Left lung (tissue), 10 donors: ENCODE results near the gene DDX25. TPM values are rescaled to one million over a fixed set of nuclear protein-coding genes. Genes with fewer than 3 reads are reported as not detected.

Experiments
- ATAC-seq: fragments of 200-7000 bp; cut with Tn5 transposase; one replicate; pipeline ENCODE4 v1.9.1; 2020; ENCODE audit warnings: moderate library complexity
- DNase-seq, 4 donors: peaks; one replicate each; pipeline ENCODE4 v3.0.0-alpha.2; 2013 to 2020
- H3K27ac ChIP-seq, 2 donors: fragments of 200-600 bp; sonication (generic) in 1 of 2; one replicate each; pipeline versions ENCODE4 v1.5.0 to v1.8.0; 2020 to 2021
- H3K27me3 ChIP-seq, 2 donors: fragments of 200-600 bp; sonication (generic) in 1 of 2; one replicate each; pipeline versions ENCODE4 v1.5.0 to v1.8.0; 2020 to 2021
- H3K36me3 ChIP-seq, 2 donors: fragments of 200-600 bp; sonication (generic) in 1 of 2; one replicate each; pipeline versions ENCODE4 v1.5.0 to v1.8.0; 2020 to 2021
- H3K4me1 ChIP-seq, 2 donors: fragments of 200-600 bp; one replicate each; pipeline ENCODE4 v1.8.0; 2021
- H3K4me3 ChIP-seq, 2 donors: fragments of 200-600 bp; sonication (generic) in 1 of 2; one replicate each; pipeline versions ENCODE4 v1.5.0 to v1.8.0; 2020 to 2021; ENCODE audit warnings: mild to moderate bottlenecking in 1 of 2
- H3K9me3 ChIP-seq, 2 donors: fragments of 200-600 bp; sonication (generic) in 1 of 2; one replicate each; pipeline versions ENCODE4 v1.5.0 to v1.8.0; 2020 to 2021
- intact Hi-C, 2 donors: fragments of 100-400 bp; cut with DNase I; formaldehyde crosslinking; loops; one replicate each; pipeline versions ENCODE4 v1.11.2 to v1.14.2; 2022
- polyA plus RNA-seq, 6 donors: library from polyadenylated mRNA; unstranded; fragments of 120-200 nt; gene quantifications; one replicate each; pipeline ENCODE4 v1.2.1, GENCODE V29; 2013; ENCODE audit not compliant: insufficient read length in 6 of 6
- total RNA-seq, 2 donors: library from RNA; stranded (reverse); fragmentation: NEBNext Ultra II Directional; extraction: Animal tissue kit (Norgen Biotek cat#: 25700); gene quantifications; one replicate each; pipeline ENCODE4 v1.2.1, GENCODE V29; 2021
- TF ChIP-seq, protein P1 (sequence below), 2 donors: fragments of 200-600 bp; sonication (generic) in 1 of 2; IDR thresholded peaks; one replicate each; pipeline versions ENCODE4 v1.5.0 to v1.8.0; 2021; ENCODE audit warnings: antibody characterized with exemption in 2 of 2
- donor health status: DM: no; HTN: yes; CAD: no.
- donor health status: DM: no; HTN: no; CAD: no.

DDX25 gene
- total and polyA plus RNA-seq, 8 donors, result 0.47 to 2.5 (median 2.0) TPM; not detected in 1

DNA sequence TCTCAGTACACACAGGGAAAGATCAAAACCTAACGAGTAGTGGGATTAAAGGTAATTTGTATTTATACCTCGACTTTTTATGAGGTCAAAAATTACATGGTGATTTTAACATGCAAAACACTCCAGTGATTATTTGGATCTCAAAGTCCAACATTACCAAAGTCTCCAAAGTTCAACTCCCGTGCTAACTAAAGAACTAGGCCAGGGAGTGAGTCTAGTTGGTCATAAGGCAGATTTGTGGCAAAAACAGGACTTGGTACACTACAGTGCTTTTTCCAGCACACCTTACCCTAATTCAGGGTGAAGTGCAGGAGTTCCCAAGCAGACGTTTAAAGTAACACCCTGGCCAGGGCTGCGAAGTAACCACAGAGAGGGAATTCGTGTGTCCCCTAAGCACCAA, 2.4 kb upstream of the DDX25 start:
- TF ChIP-seq, protein P1, sequence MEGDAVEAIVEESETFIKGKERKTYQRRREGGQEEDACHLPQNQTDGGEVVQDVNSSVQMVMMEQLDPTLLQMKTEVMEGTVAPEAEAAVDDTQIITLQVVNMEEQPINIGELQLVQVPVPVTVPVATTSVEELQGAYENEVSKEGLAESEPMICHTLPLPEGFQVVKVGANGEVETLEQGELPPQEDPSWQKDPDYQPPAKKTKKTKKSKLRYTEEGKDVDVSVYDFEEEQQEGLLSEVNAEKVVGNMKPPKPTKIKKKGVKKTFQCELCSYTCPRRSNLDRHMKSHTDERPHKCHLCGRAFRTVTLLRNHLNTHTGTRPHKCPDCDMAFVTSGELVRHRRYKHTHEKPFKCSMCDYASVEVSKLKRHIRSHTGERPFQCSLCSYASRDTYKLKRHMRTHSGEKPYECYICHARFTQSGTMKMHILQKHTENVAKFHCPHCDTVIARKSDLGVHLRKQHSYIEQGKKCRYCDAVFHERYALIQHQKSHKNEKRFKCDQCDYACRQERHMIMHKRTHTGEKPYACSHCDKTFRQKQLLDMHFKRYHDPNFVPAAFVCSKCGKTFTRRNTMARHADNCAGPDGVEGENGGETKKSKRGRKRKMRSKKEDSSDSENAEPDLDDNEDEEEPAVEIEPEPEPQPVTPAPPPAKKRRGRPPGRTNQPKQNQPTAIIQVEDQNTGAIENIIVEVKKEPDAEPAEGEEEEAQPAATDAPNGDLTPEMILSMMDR (IDR thresholded peaks at IDR 0.05), result no peak
- no peak overlapping the region for H3K27ac ChIP-seq
- H3K4me1 ChIP-seq, result peaks cover 15 to 27% of the 10 kb centered on the region in 2 donors
- intact Hi-C loops, result no loop called here
- H3K9me3 ChIP-seq, result no peaks in the 10 kb centered on the region
- no peak for ATAC-seq
- peaks cover 18 to 35% of the 10 kb centered on the region in 2 donors for H3K27me3 ChIP-seq
- DNase-seq, result no peak
- H3K36me3 ChIP-seq, result peaks cover 0 to 14% of the 10 kb centered on the region in 2 donors
- peak overlapping the region in 1 of 2 donors; percentile 62 for H3K4me3 ChIP-seq

DNA sequence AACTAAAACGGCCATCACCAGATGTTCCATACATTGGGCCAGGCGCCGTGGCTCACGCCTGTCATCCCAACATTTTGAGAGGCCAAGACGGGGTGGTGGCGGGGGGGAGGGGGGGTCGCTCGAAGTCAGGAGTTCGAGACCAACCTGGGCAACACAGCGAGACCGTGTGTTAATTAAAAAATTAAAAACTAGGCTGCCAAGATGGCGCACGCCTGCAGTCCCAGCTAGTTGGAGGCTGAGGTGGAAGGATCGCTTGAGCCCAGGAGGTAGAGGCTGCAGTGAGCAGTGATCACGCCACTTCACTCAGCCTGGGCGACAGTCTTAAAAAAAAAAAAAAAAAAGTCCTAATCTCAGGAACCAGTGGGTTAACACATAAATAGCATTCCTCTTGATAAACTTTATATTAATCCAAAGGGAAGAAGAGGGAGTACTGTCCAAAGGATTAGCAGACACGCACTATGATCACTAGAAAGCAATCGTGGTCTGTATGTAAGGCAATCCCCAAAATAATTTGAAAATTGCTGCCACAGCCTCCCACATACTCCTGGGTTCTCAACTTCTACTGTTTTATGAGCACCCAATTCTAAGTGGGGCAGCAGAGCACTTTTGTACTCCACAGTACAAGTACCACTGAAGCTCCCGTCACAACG, 1.9 kb upstream of the DDX25 start:
- Histone ChIP-seq H3K4me1 (peaks cover 15 to 27% of the 10 kb centered on the region in 2 donors), H3K36me3 (peaks cover 0 to 14% of the 10 kb centered on the region in 2 donors), H3K27me3 (peaks cover 18 to 37% of the 10 kb centered on the region in 2 donors), H3K4me3 (peak overlapping the region; percentile 47 to 62), H3K9me3 (no peaks in the 10 kb centered on the region), H3K27ac (peak overlapping the region; percentile 58 to 83)
- ATAC-seq (no peak), DNase-seq (no peak)
- intact Hi-C loops, result no loop called here
- TF ChIP-seq, protein P1 (IDR thresholded peaks at IDR 0.05), result no peak

DNA sequence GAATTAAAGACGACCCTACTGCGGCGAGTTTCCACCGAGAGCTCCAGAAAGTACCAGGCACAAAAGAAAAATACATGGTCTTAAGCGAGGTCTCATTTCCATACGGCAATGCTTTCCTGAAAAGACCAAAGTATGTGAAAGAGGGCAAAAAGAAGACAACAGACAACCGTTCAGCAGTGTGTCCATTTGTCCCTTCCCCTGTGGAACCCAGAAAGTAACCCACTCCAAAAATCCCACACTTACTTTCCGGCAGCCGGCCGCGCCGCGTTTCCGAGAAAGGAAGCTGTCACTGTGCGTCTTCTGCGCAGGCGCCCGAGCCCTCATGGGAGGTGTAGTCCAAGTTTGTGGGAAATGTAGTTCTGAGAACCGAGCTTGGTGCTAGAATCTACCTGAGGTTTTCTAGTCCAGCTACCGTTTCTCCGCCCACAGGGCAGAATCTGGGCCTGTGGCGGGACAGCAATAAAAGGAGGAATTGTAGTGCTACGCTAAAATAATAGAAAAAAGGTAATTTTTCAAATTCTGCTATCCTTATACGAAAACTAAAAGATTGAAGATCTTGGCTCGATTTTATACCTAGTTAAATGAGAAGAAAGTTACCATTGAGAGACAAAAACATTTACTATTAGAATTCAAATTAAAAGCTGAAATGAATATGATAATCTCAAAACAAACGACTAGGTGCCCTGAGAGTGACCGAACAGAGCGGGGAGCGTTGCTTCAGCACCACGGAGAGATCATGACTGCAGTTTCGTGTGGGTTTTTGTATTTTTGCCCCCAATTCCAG, 1.2 kb upstream of the DDX25 start, which contains the start of gene PUS3:
TSS of gene PUS3 (minus strand) at position 280 of the 784 bp plus-strand sequence. CDS start 6,922 bp downstream, outside the sequence.
- H3K4me1 ChIP-seq, result peaks cover 15 to 27% of the 10 kb centered on the region in 2 donors
- intact Hi-C loops, result no loop called here
- ATAC-seq, result peak; percentile 98
- H3K9me3 ChIP-seq, result no peaks in the 10 kb centered on the region
- peak within 1 kb of the TSS; percentile 58 to 83 for H3K27ac ChIP-seq
- peak within 1 kb of the TSS; percentile 47 to 62 for H3K4me3 ChIP-seq
- peaks cover 0 to 14% of the 10 kb centered on the region in 2 donors for H3K36me3 ChIP-seq
- TF ChIP-seq, protein P1 (IDR thresholded peaks at IDR 0.05), result no peak
- peak; percentile 84 to 97 (median 91) for DNase-seq
- peaks cover 18 to 37% of the 10 kb centered on the region in 2 donors for H3K27me3 ChIP-seq

DNA sequence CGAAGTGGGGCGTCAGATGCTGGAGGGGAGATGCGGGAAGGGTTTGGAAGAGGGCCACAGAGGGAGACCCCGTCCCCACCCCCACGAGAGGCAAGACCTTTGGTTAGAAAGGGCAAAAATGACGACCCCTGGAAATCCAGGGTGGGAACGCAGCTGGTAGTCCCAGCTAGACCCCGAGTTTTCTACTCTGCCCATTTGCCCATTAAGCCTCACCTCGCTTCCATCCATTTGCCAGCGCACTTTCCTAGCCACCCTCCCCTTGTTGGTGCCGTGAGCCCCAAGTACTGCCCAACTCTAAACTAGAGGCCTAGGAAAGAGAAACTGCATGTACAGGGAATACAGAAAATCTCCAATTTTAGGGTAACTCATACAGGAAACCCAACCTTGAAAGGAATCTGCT, 370 bp downstream of the DDX25 start:
- H3K4me3 ChIP-seq, result peak overlapping the region in 1 of 2 donors; percentile 62
- TF ChIP-seq, protein P1 (IDR thresholded peaks at IDR 0.05), result no peak
- no peak for ATAC-seq

More for the DNA sequence above, 370 bp downstream of the DDX25 start:
- Histone ChIP-seq H3K27ac (no peak overlapping the region), H3K27me3 (peaks cover 18 to 37% of the 10 kb centered on the region in 2 donors), H3K36me3 (peaks cover 0 to 9% of the 10 kb centered on the region in 2 donors), H3K4me1 (peaks cover 15 to 27% of the 10 kb centered on the region in 2 donors), H3K9me3 (no peaks in the 10 kb centered on the region)
- intact Hi-C loops, result no loop called here
- no peak for DNase-seq
